ENCODE results near the gene ZKSCAN2. TPM values are rescaled to one million over a fixed set of nuclear protein-coding genes. Genes with fewer than 3 reads are reported as not detected.

Gene ZKSCAN2
- total and polyA plus RNA-seq, 2 of the 8 experiments (the other 6 are each of a cell fraction or from before 2014, with no cell fraction given): 2.2 to 11.6 TPM

DNA sequence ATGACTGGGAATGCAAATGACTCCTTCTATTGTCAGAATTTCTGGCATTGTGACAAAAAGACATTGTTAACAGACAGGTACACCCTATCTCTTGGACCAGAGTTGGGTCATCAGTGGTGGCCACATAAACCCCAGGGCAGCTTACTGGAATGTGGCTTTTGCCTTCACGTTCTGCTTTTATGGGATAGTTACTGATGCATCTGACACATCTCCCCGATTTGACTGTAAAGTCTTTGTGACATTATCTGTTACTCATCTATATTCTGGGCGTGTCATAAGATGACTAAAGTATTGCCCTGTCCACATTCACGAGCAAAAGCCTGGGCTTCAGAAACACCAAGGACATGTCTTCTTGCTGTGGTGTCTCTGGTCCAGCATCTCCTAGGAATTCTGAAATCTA lies 59.6 kb downstream of the ZKSCAN2 start:
- TF ChIP-seq GTF2F1 (IDR thresholded peaks at IDR 0.05; ENCODE audit: borderline replicate concordance, low read depth, low read length): no peak
- TF ChIP-seq, protein P1, sequence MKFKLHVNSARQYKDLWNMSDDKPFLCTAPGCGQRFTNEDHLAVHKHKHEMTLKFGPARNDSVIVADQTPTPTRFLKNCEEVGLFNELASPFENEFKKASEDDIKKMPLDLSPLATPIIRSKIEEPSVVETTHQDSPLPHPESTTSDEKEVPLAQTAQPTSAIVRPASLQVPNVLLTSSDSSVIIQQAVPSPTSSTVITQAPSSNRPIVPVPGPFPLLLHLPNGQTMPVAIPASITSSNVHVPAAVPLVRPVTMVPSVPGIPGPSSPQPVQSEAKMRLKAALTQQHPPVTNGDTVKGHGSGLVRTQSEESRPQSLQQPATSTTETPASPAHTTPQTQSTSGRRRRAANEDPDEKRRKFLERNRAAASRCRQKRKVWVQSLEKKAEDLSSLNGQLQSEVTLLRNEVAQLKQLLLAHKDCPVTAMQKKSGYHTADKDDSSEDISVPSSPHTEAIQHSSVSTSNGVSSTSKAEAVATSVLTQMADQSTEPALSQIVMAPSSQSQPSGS (IDR thresholded peaks at IDR 0.05; ENCODE audit: low read length): no peak
- H3K79me1 ChIP-seq (ENCODE audit: low read depth, low read length): no peaks in the 10 kb centered on the region
- no peak overlapping the region for H2BK15ac ChIP-seq (ENCODE audit: low read length)
- H3K36me3 ChIP-seq (ENCODE audit: control insufficient read depth in 2 of 4, insufficient read depth in 4 of 4, low read length in 3 of 4): no peaks in the 10 kb centered on the region
- H3K23me2 ChIP-seq (ENCODE audit: low read depth, low read length): no peaks in the 10 kb centered on the region
- no peaks in the 10 kb centered on the region for H3K4me1 ChIP-seq (replicated peaks in 1 of 4; ENCODE audit: control insufficient read depth in 3 of 4, insufficient read depth in 4 of 4, low read length in 3 of 4)
- no peaks in the 10 kb centered on the region for H4K20me1 ChIP-seq (replicated peaks in 1 of 2; ENCODE audit: control insufficient read depth in 1 of 2, insufficient read depth in 2 of 2, low read length in 2 of 2)
- H2BK120ac ChIP-seq (replicated peaks; ENCODE audit: low read depth, low read length): no peak overlapping the region
- H3K4ac ChIP-seq (replicated peaks; ENCODE audit: insufficient read length, low read depth, low read length): no peak overlapping the region
- H2AFZ ChIP-seq (ENCODE audit: low read length): no peak overlapping the region
- no peak overlapping the region for H4K5ac ChIP-seq (ENCODE audit: insufficient read length, low read depth, low read length)
- no peak overlapping the region for H3K56ac ChIP-seq (replicated peaks; ENCODE audit: insufficient read length, low read depth, low read length)
- H2BK20ac ChIP-seq (ENCODE audit: low read length): no peak overlapping the region
- H3K27ac ChIP-seq (ENCODE audit: low read depth, low read length): no peak overlapping the region
- no peak overlapping the region for H2BK12ac ChIP-seq (ENCODE audit: low read depth, low read length)
- no peak overlapping the region for H2AK5ac ChIP-seq (ENCODE audit: low read depth, low read length)
- H3K79me2 ChIP-seq (ENCODE audit: control insufficient read depth in 1 of 2, insufficient read depth in 2 of 2, low read length in 2 of 2): no peaks in the 10 kb centered on the region
- H3K4me2 ChIP-seq (ENCODE audit: insufficient read depth in 1 of 2, low read depth in 2 of 2, low read length in 2 of 2): no peak overlapping the region
- H4K91ac ChIP-seq (replicated peaks; ENCODE audit: insufficient read length, low read length): no peak overlapping the region
- no peak overlapping the region for H3K14ac ChIP-seq (ENCODE audit: insufficient read length)
- H3K9ac ChIP-seq (replicated peaks in 1 of 4; ENCODE audit: extremely low read depth in 1 of 4, low read depth in 3 of 4, low read length in 3 of 4): no peak overlapping the region
- no peak overlapping the region for H3K4me3 ChIP-seq (ENCODE audit: extremely low read depth in 1 of 4, insufficient read depth in 2 of 4, low read depth in 3 of 4, low read length in 4 of 4)
- DNase-seq (ENCODE audit: low read depth in 1 of 2, low spot score in 2 of 2) (no peak), FAIRE-seq (no peak)
- ChIA-PET POLR2A (ENCODE audit: partially characterized antibody) (no interaction called here), CTCF (ENCODE audit: partially characterized antibody) (interaction anchor here (1.4 kb wide), 1 partner anchor 292 kb away, joined by 3 read pairs; no protein-coding TSS in a partner anchor)
- H3K18ac ChIP-seq (ENCODE audit: extremely low read depth, low read length): no peak overlapping the region
- H2BK5ac ChIP-seq (ENCODE audit: low read depth, low read length): no peak overlapping the region
- H3K23ac ChIP-seq (ENCODE audit: insufficient read length): no peak overlapping the region
- H3K9me3 ChIP-seq (ENCODE audit: insufficient read depth in 2 of 2, low read depth in 1 of 2, low read length in 1 of 2): no peaks in the 10 kb centered on the region
- H3K27me3 ChIP-seq (replicated peaks in 1 of 4; ENCODE audit: control insufficient read depth in 3 of 4, extremely low read depth in 1 of 4, insufficient read depth in 3 of 4, low read length in 3 of 4): no peaks in the 10 kb centered on the region
- WGBS, 2 experiments (ENCODE audit: extremely low coverage in 1 of 2, insufficient coverage in 1 of 2, insufficient read length in 1 of 2, insufficient replicate concordance in 2 of 2, low coverage in 1 of 2, low lambda C conversion rate in 2 of 2, missing lambda C conversion rate in 1 of 2): 90% methylated on average over 4 of the region's 4 CpGs; no CpG with 5 or more reads in 1 of the 2 experiments
- no peak overlapping the region for H4K8ac ChIP-seq (ENCODE audit: extremely low read depth, insufficient read depth, low read length)

All from H1 (cell line).